Activated gamma-delta T cell (primary cell): ENCODE data around the gene LRRC27.
"Not testable (repeated sequence)": the region's sequence is repeated elsewhere in the genome, so short reads cannot be mapped to it uniquely, and the experiment has no call there.

Experiments used
- DNase-seq: peaks from one replicate; lab custom pipeline; 2025; lab: John Stamatoyannopoulos, UW
- total RNA-seq, 2 donors: gene quantifications; one replicate each; lab custom pipeline; 2026; lab: John Stamatoyannopoulos, UW

The LRRC27 gene
- 12.3 to 13.7 reads per million in 2 donors for total RNA-seq

GRCh38 chr10:132331601-132332432 is at the start of gene LRRC27:
LRRC27 (plus strand) TSS chr10:132332193; CDS start chr10:132333525, 1,332 bp downstream.
- peak; percentile 100 for DNase-seq

DNA sequence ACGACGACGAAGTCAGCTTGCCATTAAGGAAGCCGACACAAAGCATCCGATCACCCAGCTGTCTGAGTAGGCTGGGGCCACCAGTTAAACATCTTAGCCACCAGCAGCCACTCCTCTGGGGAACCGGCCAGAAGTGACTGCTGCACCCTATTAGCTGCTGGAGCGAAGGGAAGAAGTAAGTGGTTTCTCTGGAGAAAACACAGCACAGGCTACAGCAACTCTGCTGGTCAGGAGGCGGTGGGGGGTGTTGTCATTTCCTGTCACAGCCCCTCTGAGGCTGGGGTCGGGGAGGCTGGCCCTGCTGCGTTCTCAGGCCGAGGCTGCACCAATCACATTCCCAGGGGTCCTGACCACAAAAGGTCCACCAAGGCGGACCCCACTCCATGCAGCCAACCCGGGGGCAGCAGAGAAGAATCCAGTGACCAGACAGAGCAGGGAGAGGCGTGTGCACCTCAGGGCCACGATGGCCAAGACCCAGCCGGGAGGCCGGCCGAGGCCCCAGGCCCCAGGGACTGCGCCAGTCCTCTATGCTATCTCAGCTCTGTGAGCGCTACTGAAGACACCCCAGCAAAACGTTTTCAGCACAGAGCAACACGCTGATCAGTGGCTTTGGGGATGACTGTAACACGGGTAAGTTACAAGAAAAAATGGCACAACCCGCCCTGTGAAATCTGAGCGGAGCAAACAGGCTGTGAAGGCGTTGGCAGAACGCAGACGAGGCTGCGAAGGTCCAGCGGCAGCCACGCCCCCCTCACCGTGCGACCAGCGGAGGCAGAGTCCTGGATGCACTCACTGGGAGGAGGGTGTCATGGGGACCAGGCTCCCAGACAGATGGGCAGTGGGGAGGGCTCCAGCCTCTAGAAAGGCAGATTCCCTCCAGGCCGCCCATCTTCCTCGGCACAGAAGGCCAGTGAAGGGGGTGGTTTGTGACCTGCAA is 49.1 kb upstream of the LRRC27 start:
- DNase-seq = no peak

DNA sequence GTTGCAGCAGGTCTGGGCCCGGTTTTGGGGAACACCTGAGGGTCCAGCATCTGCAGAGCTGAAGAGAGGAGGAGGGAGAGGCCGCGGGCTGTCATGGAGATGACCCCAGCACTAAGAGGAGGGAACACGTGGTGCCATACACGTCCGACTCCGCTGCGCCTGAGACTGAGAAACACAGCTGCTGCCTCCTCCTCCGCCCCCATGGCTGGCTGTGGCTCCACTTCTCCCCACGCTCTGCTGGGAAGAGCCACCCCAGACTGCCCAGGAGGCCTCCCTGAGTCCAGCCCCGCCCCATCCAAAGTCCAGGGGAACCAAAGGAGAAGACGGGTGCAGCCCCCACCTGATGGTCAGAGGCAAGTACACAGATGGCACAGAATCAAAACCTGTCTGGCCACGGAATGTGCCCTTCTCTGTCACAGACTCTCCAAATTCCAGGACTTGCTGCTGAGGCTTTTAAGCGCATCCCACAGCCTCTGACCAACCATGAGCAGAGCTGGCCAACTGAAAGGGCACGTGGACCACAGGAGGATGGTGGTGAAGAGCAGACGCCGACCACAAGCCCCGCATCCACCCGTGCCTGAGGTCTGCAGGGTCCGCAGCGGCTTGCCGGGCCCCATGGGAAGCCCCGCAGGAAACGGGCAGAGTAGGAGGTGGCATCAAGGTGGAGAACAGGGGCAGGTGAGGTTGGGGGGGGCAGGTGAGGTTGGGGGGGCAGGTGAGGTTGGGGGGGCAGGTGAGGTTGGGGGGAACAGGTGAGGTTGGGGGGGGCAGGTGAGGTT is 48.2 kb upstream of the LRRC27 start:
- DNase-seq = no peak

DNA sequence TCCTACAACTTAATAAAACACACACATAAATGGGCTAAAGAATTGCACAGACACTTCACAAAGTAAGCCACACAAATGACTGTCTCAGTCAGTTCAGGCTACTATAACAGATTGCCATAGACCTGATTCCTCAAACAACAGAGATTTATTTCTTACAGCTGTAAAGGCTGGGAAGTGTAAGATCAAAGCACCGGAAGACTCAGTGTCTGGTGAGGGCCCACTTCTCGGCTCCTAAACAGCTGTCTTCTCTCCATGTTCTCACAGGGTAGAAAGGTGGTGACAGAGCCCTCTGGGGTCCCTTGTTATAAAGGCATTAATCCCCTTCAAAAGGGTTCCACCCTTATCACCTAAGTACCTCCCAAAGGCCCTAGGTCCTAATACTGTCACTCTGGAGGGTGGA is 42.6 kb upstream of the LRRC27 start:
- no peak for DNase-seq

DNA sequence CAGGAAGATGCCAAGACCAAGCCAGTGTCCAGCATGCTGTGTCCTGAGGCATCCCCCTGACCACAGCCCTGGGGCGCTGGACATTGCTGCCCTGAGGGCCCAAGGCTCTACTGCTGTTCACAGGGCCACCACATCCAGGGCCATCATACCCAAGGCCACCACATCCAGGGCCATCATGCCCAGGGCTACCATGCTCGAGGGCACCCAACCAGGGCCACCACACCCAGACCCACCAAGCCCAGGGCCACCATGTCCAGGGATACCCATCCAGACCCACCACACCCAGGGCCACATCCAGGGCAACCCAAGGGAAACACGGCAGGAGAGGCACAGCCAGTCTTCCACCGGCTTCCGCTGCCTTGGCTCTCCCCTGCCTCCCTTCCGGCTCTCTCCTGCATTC is 41.4 kb upstream of the LRRC27 start:
- DNase-seq = no peak

DNA sequence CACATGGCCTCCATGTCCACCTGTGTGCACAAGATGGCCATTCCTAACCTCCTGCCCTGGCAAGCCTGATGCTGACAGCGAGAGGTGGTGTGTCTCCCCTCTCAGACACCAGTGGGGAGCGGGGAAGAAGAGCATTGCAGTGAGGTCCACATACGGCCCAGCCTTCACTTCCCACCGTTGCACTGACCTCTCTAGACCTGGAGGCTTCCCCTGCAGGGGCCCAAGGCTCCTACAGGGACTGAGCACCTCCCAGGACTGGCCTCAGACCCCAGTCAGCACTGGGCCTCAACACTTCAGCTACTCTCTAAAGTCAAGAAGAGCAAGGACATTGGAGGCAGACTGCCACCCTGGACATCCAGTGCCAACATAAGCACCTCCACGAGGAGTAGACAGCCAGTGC is 40.2 kb upstream of the LRRC27 start:
- no peak for DNase-seq

- no peak for DNase-seq
These were observed 39.4 kb upstream of the LRRC27 start for GRCh38 chr10:132292287-132293200.

DNA sequence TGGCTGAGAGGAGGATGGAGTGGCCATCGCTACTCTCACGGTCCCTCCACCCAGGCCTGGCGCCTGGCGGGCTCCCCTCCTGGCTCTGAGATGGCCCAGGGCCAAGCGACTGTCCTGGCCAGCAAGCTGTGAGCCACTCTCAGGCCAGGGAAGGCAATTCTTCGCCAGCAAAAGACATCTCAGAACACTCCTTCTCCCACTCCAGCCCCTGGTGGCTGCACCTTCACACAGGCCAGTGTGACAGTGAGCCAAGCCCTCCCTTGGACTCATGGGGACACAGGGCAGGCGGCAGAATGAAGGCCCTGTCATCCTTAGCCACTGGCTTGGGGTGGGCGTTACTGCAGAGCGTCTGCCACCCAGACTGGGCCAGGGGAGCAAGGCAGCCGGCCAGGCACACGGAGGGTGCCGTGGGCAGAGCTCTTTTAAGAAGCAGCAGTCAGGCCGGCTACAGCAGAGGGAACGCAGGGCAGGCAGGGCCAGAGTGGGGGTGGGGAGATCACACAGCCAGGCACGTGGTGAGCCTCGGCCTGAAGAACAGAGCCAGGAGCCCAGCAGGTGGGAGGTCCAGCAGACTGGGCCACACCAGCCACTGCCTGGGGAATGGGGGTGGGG is 38.7 kb upstream of the LRRC27 start:
- no peak for DNase-seq

DNA sequence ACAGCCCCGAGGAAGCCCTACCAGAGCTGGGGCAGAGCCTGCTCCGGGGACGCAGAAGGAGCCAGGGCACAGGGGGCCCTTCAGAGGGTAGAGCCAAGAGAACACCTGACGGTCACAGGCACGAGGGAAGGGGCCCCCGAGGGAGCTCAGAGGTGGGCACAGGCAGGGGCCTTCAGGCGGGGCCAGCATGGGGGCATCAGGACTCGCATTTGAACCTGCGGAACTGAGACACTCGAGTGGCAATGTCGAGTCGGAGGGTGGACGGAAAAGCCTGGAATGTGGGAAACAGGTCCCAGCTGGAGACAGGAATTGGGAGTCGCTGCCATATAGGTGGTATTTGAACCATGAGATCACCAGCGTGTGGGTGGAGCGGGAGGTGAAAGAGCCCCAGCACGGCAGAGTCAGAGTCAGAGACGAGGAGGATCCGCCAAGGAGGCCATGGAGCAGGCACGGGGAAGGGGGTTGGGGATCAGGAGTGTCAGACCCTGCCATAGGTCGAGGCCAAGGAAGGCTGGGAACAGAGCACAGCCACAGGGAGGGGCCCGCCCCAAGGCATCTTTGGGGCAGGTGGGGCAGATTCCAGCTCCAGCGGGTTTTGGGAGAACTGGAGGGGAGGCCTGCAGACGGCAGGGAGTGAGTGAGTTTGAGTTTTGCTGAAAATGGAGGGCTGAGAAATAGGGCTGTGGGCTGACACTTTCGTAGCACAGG is 38.0 kb upstream of the LRRC27 start:
- DNase-seq = no peak

- DNase-seq = no peak
These were observed 37.3 kb upstream of the LRRC27 start for GRCh38 chr10:132294561-132295318.

- not testable (repeated sequence) for DNase-seq
These were observed 36.5 kb upstream of the LRRC27 start for GRCh38 chr10:132295481-132295880.

- no peak for DNase-seq
These were observed 35.1 kb upstream of the LRRC27 start for GRCh38 chr10:132296666-132297443.

DNA sequence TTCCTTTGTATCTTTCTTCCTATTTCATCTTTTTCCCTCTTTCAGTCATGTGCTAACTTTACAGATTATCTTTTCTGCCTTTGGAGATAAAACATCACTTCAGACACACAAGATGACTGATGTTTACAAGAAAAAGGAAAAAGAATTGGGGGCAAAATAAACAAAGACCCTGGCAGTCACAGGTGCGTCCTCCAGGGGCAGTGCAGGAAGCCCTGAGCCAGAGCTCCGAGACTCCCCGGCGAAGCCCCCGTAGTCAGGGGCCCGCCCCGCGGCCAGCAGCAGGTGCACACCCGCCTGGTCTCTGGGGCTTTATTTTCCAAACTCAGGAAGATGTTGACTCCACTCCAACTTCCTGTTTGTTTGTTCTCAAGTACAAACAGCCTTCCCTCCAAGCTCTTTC is 34.5 kb upstream of the LRRC27 start:
- DNase-seq = no peak

DNA sequence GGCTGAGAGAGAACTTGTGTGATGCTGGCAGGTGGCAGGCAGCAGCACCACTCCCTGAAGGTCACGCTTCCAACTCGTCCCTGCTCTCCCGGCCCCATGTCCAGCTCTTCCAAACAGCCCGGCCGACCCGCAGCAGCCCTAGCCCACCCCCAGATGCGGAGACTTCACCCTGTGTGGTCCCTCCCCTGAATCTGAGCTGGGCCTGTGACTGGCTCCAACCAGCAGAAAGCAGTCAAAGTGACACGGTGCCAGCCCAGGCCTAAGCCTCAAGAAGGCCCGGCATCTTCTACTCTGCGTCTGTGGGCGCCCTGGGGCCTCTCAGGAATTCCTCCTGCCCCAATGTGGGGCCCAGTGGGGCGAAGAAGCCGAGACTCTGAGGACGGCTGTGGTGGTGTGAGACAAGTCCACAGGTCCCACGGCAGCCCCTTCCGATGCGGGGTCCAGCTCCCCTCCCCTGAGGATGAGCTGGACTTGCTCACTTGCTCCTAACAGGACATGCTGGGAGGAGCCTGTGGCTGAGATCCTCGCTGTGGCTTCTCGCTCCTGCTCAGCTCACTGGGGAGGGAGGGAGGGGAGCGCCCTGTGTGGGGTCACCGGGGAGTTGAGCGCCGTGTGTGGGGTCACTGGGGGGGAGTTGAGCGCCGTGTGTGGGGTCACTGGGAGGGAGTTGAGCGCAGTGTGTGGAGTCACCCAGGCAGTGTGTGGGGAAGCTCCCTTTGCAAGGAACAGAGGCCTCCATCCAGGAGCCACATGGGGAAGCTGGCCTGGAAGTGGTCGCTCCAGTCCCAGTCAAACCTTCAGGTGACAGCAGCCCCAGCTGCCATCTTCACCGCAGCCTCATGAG is 33.7 kb upstream of the LRRC27 start:
- DNase-seq = no peak

- DNase-seq = no peak
These were observed 32.3 kb upstream of the LRRC27 start for GRCh38 chr10:132299371-132300336.

- no peak for DNase-seq
These were observed 31.4 kb upstream of the LRRC27 start for GRCh38 chr10:132300582-132300981.
